HG03575 (cell line): ENCODE measurements around the gene MCMBP.

Experiments
- ATAC-seq: cut with Tn5 transposase; IDR thresholded peaks from one replicate; pipeline ENCODE4 v1.9.1; 2021; ENCODE audit not compliant: unreplicated experiment, insufficient number of reproducible peaks, low FRiP score; ENCODE audit errors: extremely low read depth

Gene MCMBP

GRCh38 chr10:119845656-119846055 lies 27.0 kb downstream of the MCMBP start:
- no peak for ATAC-seq

GRCh38 chr10:119834188-119834587 lies 38.5 kb downstream of the MCMBP start:
- ATAC-seq = no peak

DNA sequence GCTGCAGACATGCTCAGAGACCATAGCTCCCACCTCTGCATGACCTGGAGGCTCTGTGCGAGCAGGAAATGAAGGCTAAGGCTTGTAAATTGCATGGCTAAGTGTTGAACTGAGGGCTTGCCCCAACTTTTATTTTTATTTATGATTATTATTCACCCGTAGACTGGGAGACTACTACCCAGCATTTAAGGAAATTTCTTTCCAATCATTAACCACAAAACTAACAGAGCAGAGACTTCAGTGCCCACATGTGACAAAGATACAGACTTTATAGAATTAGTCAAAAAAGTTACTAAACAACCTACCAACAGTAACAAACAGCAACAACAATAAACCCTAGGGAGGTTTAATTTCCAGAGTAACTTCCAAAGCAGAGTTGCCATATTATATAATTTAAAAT lies 39.7 kb downstream of the MCMBP start:
- no peak for ATAC-seq

DNA sequence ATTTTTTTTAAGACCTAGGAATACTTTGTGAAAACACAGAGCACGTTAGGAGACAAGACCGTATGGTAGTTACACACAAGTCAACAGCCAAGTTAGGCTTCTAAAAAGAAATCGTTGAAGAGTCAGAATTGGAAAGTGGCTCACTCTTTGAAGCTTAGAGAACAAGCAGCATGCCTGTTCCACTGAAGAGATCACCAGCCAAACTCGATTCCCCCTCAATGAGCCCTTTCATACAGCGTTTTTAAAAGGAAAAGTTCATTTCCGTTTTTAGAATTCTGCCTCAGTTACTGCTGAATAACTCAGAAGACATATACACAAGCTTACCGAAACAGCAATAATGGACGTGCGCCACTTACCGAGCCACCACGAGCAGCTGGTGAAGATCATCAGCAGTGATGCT lies 41.0 kb downstream of the MCMBP start:
- no peak for ATAC-seq

- ATAC-seq = no peak
Measured at GRCh38 chr10:119830851-119831250, 41.8 kb downstream of the MCMBP start.

- ATAC-seq = no peak
Measured at GRCh38 chr10:119829429-119829828, 43.2 kb downstream of the MCMBP start.

DNA sequence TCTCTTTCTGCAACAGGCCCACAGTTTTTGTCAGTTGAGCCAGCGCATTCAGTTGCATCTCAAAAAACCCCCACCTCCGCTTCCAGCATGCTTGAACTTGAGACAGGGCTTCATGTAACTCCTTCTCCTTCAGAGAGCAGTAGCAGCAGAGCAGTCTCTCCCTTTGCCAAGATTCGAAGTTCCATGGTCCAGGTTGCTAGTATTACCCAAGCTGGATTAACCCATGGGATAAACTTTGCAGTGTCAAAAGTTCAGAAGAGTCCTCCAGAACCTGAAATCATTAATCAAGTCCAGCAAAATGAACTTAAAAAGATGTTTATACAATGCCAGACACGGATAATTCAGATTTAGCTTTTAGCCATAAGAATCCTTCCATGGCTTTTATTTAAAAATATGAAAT lies 45.2 kb downstream of the MCMBP start:
- no peak for ATAC-seq

- ATAC-seq = no peak
Measured at GRCh38 chr10:119826771-119827170, 45.9 kb downstream of the MCMBP start.

- ATAC-seq = no peak
Measured at GRCh38 chr10:119824299-119824698, 48.3 kb downstream of the MCMBP start.

DNA sequence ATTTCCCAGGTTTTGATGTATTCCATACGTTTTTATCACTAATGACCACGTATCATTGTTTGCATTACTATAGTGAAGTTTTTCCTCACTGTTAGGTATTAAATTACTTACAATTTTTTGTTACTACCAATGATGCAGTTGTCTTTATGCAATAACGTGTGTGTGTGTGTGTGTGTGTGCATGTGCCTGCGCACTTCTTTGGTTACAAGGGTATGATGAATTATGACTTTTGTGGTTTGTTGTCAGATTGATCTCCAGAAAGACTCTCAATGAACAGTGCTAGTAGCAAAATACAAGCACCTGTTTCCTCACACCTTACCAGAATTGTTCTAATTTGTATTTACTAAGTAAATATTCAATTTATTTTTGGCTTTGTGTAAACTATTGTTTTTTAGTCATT lies 51.5 kb downstream of the MCMBP start:
- ATAC-seq = no peak

GRCh38 chr10:119818889-119819270 lies 53.8 kb downstream of the MCMBP start:
- ATAC-seq = no peak

- ATAC-seq = no peak
Measured at GRCh38 chr10:119817991-119818888, 54.4 kb downstream of the MCMBP start.

DNA sequence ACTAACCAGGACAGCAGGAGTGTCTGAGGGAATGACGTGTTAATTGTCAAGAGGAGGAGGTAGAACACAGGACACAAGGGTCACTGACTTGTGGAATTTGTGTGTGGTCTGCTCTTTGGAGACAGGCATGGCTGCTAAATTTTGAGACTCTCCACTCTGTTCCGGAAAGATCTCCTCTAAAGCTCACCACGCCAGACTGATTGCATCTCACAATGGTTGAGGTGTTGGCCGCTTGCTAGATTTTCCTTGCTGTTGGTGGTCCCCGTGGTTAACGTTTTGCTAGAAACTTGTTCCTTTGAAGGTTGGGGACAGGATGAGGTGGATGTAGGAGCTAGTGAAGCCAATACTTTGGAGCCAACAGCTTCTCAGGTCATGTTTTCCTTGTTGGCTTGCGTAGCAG lies 57.0 kb downstream of the MCMBP start:
- no peak for ATAC-seq

DNA sequence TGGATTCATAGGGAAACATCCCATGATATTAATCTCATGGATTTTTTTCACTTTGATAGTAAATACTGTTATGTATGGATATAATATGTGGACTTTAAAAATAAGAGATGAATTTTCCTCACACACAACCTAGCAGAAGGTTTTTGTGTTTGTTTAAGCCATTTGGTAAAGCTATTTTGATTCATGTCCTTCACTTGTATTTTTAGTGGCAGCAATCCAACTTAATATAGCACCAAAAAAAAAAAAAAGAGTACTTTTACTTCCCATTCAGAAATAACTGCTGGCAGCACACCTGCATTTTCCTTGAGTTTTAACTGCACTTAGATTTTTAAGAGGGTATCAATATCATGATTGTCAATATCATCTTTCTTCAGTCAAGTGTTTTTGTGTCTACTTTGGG lies 60.0 kb downstream of the MCMBP start:
- ATAC-seq = no peak

DNA sequence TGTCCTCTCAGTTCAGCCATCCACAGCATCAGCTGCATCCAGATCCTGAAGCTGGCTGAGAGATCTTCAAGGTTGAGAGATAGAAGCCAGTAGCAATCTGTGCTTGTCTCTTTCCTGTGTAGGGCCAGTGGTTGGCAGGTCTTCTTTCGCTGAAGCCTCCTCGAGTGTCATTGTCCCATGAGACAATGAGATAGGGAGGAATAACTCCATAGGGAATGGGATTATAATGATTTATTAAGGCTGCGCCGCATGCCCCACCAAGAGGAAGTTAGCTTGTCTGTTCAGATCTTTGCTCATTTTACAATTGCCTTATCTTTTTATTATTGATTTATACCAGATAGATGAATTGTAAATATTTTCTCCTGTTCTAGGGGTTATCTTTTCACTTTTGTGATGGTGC lies 61.5 kb downstream of the MCMBP start:
- no peak for ATAC-seq

- ATAC-seq = no peak
Measured at GRCh38 chr10:119807960-119808697, 64.5 kb downstream of the MCMBP start.

GRCh38 chr10:119806334-119807130 lies 66.1 kb downstream of the MCMBP start:
- no peak for ATAC-seq

- ATAC-seq = no peak
Measured at GRCh38 chr10:119805702-119806230, 66.9 kb downstream of the MCMBP start.

DNA sequence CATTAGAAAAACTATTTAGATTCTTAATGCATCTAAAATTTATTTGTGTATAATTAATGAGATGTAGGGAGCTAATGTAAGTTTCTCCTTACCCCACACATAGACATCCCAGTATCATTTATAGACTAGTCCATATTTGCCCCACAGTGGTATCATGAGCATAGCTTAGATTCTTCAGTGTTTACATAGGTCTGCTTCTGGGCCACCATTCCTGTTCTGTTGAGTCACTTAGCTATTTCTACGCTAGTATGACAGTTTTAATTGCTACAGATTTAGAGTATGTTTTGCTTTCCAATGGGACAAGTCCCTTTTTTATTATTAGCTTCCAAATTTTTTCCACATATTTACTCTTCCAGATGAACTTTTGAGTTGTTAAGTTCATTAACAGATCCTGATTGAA lies 69.4 kb downstream of the MCMBP start:
- no peak for ATAC-seq
